Right renal cortex interstitium (tissue), 3 donors: Measurements from ENCODE around the gene MBNL1. TPM values are rescaled to one million over a fixed set of nuclear protein-coding genes. Genes with fewer than 3 reads are reported as not detected.

Source experiments
- DNase-seq, 3 donors: peaks; one replicate each; pipeline ENCODE4 v3.0.0-alpha.2; 2013; ENCODE audit warnings: low read depth in 3 of 3, low spot score in 2 of 3
- polyA plus RNA-seq, 3 donors: library from polyadenylated mRNA; unstranded; fragments of 120-200 nt; gene quantifications; one replicate each; pipeline ENCODE4 v1.2.1, GENCODE V29; 2013; ENCODE audit not compliant: insufficient read length in 3 of 3

MBNL1 gene
- polyA plus RNA-seq, 3 donors, result 50.4 to 54.4 (median 50.8) TPM

DNA sequence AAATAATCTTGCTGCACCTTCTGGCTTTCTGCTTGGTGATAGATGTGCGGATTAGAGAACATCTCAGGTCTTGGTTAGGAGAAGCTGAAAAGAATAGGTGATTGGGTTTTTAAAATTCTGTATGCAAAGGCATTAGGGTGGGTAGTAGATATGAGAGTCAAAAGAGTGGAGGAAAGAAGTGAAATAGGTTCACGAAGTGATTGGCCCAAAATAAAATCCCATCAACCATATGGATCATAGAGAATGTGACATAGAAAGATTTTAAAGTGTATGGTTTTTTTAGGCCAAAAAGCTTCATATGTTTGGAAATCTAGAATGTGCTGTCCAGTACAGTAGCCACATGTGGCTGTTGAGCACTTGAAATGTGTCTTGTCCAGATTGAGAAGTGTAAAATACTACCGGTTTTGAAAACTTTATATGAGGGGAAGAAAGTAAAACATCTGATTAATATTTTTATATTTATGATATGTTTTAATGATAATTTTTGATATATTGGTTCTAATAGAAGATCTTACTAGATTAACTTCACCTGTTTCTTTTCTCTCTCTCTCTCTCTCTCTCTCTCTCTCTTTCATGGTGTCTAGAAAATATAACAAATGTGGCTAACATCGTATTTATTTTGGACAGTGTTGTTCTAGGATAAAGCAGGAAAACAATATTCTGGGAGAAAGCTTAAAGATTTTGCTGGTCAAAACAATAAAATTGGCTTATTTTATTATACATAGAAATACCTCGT is 2.9 kb downstream of the MBNL1 start:
- DNase-seq, result no peak

DNA sequence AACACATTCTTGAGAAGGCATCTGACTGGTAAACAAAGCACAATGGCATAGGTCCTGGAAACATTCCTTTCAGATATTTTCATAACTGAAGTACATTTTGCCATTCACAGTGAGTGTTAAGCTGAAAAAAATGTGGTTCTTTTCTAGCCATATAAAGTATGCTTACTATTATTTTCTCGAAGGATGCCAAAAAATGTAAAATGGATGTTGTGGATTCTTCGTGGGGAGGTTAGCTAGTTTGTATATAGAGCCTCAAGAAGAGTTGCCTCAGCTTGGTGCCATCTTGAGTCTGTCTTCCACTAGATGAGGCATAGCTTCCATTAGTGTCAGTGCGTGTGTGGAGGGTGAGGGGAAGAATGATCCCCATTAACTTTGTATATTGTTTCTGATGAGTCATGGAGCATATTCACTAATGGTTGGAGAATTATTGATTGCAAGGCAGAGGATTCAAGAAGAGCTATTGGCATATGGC is 4.1 kb downstream of the MBNL1 start:
- no peak for DNase-seq

DNA sequence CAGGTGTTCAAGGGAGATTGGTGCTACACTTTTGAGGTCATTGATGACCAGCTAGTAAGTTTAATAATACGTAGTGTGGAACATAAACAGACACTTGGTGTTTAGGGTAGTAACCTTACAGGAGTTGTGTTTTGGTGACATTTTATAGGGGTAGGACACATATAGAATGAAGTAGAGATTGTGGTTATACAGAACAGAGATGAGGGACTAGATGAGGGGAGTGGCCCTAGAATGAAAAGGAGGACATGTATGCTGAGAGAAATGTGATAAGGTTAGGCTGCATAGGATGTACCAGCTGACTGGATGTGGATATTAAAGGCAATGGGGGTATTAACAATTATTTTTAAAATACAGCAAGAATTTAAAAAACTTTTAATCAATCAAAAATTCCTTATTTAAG is 8.0 kb downstream of the MBNL1 start:
- no peak for DNase-seq

DNA sequence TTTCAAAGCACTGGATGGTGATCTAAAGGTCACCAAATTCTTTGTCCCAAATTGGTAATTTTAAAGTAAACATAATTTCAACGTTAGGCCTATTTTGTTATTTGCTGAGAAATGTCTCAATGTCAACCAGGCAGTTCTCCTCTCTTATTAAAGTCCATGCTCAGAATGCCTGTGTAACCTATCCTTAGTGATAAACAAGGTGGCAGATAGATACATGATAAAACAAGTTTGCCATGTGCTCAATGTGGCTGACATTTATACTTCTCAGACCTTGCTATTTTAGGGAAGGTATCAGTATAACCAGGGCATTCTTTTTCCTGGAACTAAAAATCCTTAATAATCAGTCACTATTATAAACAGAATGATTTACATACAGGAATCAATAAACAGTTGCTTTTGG is 8.5 kb downstream of the MBNL1 start:
- no peak for DNase-seq

DNA sequence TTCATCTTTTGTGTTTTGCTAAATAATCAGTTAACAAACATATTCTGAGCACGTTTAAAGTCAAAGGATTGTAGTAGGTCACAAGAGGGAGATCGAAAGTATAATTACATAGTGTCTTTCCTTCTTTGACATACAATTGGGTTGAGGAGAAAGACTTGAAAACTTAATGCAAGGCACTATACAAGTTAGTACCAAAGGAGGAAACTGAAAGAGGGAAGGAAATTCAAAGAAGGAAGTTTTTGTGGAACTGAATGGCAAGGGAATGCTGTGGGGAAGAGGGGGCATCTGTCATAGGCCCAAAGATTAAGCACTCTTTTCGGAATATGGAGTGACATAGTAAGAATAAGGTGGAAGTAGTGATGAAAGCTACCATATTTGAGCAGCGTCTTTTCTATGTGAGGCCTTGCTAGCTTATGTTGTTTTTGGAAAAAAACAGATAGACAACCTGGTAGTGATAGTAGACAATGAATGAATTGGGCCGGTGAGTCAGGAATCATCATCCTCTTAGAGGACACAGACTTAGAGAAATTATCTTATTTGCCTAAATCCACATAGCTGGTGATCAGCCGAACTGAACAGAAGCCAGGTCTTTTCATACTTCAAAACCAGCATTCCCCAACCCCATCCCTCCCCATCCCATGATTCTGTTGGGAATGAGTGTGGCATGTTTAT is 10.2 kb downstream of the MBNL1 start:
- DNase-seq, result no peak

DNA sequence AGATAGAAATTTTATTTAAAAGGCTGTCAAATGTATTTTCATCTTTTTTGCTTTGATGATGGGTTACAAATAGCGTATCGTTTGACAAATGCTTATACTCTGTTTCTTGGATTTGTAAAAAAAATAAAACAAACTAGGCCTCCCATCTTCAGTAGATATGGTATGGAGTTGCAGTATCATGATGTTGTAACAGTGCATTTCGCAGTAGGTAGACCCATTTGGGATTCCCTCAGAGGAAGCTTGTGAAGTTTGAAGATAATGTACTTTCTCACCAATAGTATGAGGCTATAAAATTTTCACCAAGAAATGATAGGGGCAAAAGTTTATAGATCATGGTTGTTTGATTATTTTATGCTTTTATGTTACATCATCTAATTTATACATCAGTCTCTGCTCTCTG is 10.8 kb downstream of the MBNL1 start:
- no peak for DNase-seq

DNA sequence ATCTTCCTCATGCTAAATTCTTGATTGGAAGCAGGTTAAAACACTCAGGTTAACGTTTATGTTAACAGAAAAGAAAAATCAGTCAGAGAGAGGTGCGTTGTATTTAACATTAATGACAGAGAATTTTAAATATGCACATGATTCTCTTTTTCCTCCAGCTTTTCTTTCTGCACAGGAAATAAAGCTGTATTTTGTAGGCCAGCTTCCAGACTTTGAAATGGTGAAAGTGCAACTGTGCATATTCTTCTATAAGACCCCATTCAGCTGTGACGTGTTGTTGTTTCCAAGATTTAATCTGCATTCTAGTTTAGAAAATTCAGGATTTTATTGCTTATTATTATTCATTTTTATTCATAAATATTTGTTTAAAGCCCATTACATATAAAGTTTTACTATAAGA is 11.8 kb downstream of the MBNL1 start:
- DNase-seq, result no peak

DNA sequence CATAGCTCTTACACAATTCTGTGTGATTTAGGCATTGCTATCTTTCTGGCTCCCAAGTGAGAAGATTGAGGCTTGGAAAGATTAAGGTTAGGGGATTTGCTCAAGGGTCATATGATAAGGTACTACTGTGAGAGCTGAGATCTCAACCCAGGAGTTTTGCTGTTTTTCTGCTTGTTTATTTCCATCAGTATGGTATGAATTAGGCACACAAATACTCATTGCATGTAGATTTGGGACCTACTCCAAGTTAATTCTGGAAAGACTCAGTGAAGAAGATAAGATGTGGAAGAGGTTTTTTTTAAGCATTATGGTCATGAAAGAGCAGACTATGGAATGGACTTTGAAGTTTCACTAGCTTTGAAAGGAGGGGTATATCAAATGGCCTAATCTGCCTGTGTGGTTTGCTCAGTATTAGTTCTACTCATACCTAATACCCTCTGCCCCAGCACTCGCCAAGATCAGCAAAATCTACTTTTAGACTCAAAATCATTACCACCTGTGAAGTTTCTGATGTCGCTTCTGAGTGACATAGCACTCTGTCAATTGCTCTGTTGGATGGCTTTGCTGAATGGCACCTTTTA is 12.5 kb downstream of the MBNL1 start:
- no peak for DNase-seq

DNA sequence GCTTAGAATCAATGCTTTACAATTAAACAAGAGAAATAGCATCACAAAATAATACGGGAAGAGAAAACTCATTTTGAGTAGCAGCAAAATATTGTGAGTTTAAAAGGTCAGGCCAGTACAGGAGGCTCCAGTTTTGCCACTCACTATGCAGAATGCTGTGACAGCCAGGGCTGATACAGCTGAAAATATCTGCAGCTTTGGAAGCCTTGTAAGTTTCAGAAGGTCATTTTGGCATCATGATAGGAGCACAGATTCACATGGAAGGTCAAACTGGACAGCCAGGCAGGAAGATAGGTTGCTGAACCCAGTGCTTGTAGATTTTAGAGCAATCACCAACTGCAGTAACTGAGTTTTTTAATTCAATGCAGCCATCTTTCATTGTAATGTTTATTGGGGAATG is 14.1 kb downstream of the MBNL1 start:
- DNase-seq, result no peak

DNA sequence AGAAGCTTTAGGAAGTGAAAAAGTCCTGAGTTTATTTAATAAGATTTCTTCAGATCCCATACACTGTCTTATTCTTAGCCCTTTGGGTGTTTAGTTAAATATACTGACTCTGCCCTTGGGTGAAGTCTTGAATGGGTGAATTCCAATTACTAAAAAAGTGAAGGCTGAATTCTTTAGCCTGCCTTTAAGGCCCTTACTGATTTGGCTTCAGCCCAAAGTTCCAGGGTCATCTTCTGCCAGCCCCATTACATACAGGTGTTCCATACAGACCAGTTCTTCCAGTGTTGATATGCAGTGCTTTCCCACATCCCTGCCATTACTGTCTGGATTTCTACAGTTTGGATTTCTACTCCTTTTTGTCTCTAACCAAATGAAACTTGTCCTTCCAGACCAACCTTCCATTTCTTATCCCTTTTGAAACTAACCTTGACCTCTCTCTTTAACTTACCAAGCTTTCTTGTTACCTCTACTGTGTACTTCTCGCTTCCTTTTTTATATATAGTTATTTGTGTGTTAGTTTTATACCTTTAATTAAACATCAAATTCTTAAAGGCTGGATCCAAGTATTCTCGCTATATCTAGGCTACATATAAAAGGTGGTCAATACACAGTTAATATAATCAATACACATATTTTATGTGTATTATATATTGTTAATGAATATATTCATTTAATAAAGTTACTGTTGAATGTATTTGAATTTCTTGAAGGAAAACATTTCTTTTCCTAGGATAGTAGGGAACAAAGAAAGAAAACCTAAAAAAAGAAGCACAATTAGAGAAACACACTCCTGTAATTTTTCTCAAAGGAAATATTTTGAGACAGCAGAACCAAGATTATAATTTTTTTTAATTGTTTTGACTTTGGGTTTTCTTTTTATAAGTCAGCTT is 15.0 kb downstream of the MBNL1 start:
- DNase-seq, result no peak

DNA sequence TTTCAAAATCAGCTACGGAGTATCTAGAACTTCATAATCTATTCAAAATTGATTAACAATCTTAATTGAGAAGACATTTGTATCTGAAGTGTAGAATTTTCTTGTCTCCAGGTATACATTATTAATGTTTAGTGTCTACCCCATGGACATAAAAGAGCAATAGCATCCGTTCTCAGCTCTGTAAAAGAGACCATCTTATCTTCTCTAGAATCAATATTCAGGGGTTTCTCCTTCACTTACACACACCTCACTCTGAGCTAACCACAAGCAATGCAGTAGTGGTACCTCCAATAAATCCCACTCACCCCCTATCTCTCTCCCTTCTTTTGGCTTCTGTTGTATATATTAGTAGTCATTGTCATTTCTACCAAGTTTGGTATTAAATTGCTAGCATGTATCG is 16.2 kb downstream of the MBNL1 start:
- no peak for DNase-seq

DNA sequence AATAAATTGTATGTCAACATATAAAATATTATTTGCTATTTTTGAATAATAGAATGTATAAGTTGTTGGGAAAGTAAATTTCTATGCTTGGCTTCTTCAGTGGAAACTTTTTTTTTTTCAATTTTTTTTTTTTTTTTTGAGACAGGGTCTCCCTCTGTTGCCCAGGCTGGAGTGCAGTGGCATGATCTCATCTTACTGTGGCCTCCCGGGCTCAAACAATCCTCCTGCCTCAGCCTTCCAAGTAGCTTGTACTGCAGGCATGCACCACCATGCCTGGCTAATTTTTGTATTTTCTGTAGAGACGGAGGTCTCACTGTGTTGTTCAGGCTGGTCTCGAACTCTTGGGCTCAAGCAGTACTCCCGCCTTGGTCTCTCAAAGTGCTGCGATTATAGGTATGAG is 16.8 kb downstream of the MBNL1 start:
- no peak for DNase-seq

DNA sequence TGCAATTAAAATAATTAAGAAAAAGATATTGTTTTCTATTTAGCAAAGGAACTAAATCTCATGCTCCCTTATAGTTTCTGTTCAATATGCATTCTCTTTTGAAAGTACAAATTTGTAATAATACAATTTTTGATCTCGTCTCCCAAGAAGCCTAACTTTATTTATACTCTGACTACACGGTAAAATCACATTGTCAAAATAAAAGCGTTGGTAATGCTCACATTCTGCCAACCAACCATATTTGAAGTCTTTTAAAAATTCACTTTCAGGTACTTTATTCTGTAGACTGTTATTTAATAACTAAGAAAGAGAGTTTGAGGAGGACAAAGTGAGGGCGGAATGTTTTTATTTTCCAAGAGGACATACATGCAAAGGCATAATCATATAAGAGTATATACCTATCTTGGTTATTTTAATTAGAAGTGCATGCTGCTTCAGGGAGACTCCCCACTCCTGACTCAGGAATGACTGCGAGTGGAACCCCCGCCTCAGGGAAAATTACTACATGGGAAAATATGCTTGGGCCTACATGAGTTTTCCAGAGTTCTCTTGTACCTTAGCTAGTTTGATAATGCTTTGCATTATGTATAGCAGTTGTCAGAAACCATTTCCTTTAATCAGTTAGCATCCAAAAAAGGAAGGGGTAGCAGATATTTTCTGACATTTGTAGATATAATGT is 19.3 kb downstream of the MBNL1 start:
- no peak for DNase-seq

DNA sequence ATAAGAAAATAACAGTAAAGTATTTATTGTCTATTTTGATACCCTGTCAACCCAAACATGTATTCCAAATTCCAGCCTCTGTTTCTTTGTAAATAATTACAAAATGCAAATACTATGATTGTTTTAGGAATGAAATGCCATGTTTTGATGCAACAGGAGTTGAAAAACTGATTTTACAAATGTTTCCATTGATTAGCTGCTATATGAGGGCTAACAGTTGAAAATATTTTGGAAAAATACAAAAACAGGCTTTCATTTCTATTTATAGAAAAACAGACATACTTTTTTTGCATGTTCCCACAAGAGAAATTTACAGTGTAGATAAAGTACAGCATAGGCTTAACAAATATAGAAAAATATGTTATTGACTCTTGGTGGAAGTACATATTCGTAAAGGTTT is 20.0 kb downstream of the MBNL1 start:
- DNase-seq, result no peak

DNA sequence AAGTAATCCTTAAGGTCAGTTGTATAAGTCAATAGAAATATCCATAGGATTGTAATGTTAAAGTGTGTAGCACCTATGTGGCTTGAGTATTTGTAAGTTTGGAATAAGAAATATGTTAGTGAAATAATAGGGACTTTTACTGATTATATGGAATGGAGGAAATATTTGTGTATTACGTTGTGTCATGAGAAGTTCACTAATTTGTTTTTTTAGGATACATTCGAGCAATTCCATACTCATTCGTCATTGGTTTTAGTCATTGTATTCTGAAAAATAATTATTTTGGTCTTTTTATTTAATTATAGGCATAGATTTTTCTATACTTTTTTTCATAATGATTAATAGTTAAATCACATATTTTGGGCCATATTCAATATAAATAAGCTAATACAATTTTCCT is 21.0 kb downstream of the MBNL1 start:
- DNase-seq, result no peak

DNA sequence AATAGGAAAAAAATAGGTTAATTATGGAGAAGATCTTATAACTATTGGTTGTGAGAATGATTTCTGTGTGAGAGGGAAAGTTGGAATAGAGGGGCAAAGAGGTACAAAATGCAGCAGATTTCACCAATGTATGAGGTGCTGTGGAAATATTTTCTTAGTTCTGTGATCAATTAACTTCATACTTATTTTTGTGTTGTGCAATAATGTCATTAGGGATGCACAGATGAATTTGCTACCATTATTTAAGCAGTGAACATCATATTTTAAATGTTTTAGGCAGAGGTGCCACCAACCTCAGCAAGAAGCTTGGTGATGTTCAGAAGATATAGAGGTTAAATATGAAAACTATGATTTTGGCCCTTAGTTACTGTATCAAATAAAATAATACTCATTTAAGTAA is 21.6 kb downstream of the MBNL1 start:
- DNase-seq, result no peak

DNA sequence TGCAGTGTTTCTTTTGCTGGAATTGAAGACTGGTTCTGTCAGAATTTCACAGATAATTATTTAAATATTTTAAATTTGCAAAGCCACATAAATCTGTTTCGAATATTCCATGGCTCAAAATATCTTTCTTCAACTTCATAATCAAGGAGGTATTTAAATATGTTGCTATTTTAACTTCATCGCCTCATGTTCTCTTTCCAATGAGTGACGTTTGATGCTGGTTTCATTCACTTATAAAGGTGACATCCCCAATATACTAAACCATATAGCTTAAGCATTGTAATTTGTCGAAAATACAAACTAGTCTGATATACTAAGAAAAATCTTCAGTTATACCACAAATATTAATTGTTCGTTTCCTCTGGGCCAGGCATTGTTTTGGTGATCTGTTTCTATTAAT is 22.5 kb downstream of the MBNL1 start:
- DNase-seq, result no peak

DNA sequence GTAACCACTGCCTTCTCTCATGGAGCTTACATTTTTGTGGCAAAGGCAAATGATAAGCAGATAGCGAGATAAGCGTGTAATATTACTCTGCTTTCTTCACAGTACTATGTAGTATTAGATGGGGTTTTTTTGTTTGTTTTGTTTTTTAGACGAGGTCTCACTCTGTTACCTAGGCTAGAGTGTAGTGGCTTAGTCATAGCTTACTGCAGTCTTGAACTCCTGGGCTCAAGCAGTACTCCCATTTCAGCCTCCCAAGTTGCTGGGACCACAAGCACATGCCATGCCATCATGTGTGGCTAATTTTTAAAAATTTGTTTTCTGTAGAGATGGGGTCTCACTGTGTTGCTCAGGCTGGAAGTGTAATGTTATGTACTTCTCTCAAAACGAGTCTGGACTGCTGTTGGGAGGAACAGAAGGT is 22.9 kb downstream of the MBNL1 start:
- no peak for DNase-seq

DNA sequence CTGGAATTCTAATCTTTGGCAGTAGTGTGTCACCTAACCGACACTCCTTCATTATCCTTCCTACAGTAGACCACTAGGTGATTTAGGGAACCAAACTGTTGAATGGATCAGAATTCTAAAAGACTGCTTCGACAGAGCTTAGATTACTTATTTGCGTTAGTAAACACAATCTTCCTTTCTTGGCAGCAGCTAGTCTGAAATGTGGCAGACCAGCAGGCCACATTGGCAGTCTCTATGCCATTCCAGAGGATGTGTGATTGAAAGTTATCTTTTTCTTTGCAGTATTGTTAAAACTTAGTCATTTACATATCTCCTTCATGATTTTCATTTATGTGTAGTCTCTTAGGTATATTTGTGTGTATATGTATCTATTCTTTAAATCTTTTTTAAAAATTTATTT is 23.6 kb downstream of the MBNL1 start:
- no peak for DNase-seq

DNA sequence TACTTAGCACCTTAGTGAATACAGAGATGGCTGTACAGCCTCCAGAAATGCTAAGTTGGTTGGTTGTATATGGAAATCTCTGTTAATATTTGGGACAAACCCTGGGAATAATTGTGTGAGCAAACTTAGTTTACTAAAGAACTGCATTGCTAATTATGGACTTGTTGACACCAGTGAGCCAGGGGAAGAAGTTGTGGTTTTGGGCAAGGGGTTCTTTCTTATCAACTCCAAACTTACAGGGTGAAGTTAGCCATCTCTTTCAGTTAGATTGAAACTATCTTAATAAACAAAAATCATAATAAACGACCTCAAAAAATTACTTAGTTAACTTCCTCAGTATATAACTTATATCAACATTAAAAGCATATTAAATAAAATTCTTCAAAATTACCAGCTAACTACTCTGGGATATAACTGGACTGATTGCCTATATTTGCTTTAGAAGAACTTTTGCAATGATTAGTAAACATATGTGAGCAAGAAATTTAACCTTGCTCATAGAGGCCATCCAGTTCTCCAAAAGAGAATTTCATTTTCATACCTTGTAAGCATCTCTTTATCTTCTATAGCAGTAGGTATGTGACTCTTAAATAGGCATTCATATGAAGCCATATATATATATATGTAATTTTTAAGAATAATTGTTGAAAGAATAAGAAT is 24.7 kb downstream of the MBNL1 start:
- DNase-seq, result no peak
